B cell (primary cell): ENCODE data around the gene RBM42. TPM values are rescaled to one million over a fixed set of nuclear protein-coding genes. Genes with fewer than 3 reads are reported as not detected.

Experiments
- ATAC-seq: fragments of 200-7000 bp; cut with Tn5 transposase; one replicate; pipeline ENCODE4 v1.10.0; 2021; ENCODE audit warnings: low read depth, mild to moderate bottlenecking, moderate number of reproducible peaks, moderate library complexity
- CTCF ChIA-PET: fragments of 350-600 bp; sonication (Branson Sonifier 250); formaldehyde crosslinking; loops from one replicate; lab custom pipeline; 2021; ENCODE audit warnings: antibody characterized with exemption, inconsistent platforms; lab: Charles Lee
- POLR2A ChIA-PET: fragments of 350-600 bp; sonication (Branson Sonifier 250); formaldehyde crosslinking; loops from one replicate; lab custom pipeline; 2021; ENCODE audit warnings: antibody characterized with exemption; lab: Charles Lee
- DNase-seq: peaks from one replicate; pipeline ENCODE4 v3.0.0; 2013
- H2AFZ ChIP-seq: 2 replicates; pipeline ENCODE4 v1.6.1; 2012; ENCODE audit warnings: mild to moderate bottlenecking, low read depth, low read length; ENCODE audit not compliant: insufficient read depth, poor library complexity, severe bottlenecking
- H3K27ac ChIP-seq, 2 donors: 1 replicate in 1 of 2; 2 replicates in 1 of 2; pipeline ENCODE4 v1.5.1; 2012 to 2013; ENCODE audit warnings: low read length in 2 of 2, mild to moderate bottlenecking in 2 of 2, moderate library complexity in 1 of 2
- H3K27me3 ChIP-seq, 4 experiments: fragments of 200-600 bp in 1 of 4; sonication (generic) in 1 of 4; replicated peaks in 1 of 4; 1 replicate in 2 of 4; 2 replicates in 2 of 4; pipeline versions ENCODE4 v1.6.1 to v1.7.0; 2013 to 2016; ENCODE audit warnings: low read length in 3 of 4, mild to moderate bottlenecking in 2 of 4, mixed read lengths in 1 of 4, moderate library complexity in 1 of 4; ENCODE audit not compliant: insufficient read depth in 4 of 4, control insufficient read depth in 3 of 4; ENCODE audit errors: control extremely low read depth in 1 of 4
- H3K36me3 ChIP-seq, 2 experiments: replicated peaks in 1 of 2; 1 replicate in 1 of 2; 2 replicates in 1 of 2; pipeline versions ENCODE4 v1.6.1 to v1.7.1; 2013; ENCODE audit warnings: low read length in 1 of 2; ENCODE audit not compliant: insufficient read depth in 2 of 2, control insufficient read depth in 1 of 2; ENCODE audit errors: control extremely low read depth in 1 of 2, extremely low read depth in 1 of 2
- H3K4me1 ChIP-seq, 2 donors: fragments of 200-600 bp in 1 of 2; sonication (generic) in 1 of 2; 1 replicate in 1 of 2; 2 replicates in 1 of 2; pipeline versions ENCODE4 v1.5.1 to v1.6.1; 2013 to 2017; ENCODE audit warnings: low read length in 2 of 2; ENCODE audit not compliant: control insufficient read depth in 2 of 2, insufficient read depth in 2 of 2
- H3K4me2 ChIP-seq: replicated peaks from 2 replicates; pipeline ENCODE3; 2012; ENCODE audit warnings: mild to moderate bottlenecking, low read depth, low read length; ENCODE audit not compliant: poor library complexity, severe bottlenecking
- H3K4me3 ChIP-seq, 5 experiments: fragments of 200-600 bp in 1 of 5; sonication (generic) in 1 of 5; 1 replicate in 3 of 5; 2 replicates in 2 of 5; pipeline versions ENCODE4 v1.5.1 to v1.7.0; 2011 to 2016; ENCODE audit warnings: low read length in 4 of 5, mild to moderate bottlenecking in 4 of 5, low read depth in 2 of 5, control low read depth in 1 of 5, moderate library complexity in 1 of 5; ENCODE audit not compliant: insufficient read depth in 1 of 5; ENCODE audit errors: control extremely low read depth in 1 of 5, extremely low read depth in 1 of 5
- H3K79me2 ChIP-seq: fragments of 200-600 bp; sonication (generic); one replicate; pipeline ENCODE4 v1.6.0; 2016; ENCODE audit warnings: low read length; ENCODE audit not compliant: control insufficient read depth, insufficient read depth
- H3K9ac ChIP-seq: fragments of 200-600 bp; sonication (generic); 2 replicates; pipeline ENCODE4 v1.6.1; 2017; ENCODE audit warnings: mild to moderate bottlenecking, low read length, moderate library complexity
- H3K9me3 ChIP-seq, 3 donors: one replicate each; pipeline versions ENCODE4 v1.6.1 to v1.7.1; 2013; ENCODE audit warnings: low read length in 2 of 3; ENCODE audit not compliant: control insufficient read depth in 2 of 3, insufficient read depth in 1 of 3; ENCODE audit errors: control extremely low read depth in 1 of 3
- H4K20me1 ChIP-seq: 2 replicates; pipeline ENCODE4 v1.6.0; 2012; ENCODE audit warnings: mild to moderate bottlenecking, low read length; ENCODE audit not compliant: insufficient read depth, control insufficient read depth, poor library complexity, severe bottlenecking
- H3K27ac Mint-ChIP-seq: one replicate; pipeline ENCODE4 v1.8.0; 2021; ENCODE audit warnings: mixed read lengths
- H3K27me3 Mint-ChIP-seq: one replicate; pipeline ENCODE4 v1.8.0; 2021; ENCODE audit warnings: mixed read lengths
- H3K4me1 Mint-ChIP-seq: one replicate; pipeline ENCODE4 v1.8.0; 2021; ENCODE audit warnings: mixed read lengths
- H3K4me3 Mint-ChIP-seq: one replicate; pipeline ENCODE4 v1.8.0; 2021; ENCODE audit warnings: mixed read lengths
- H3K9me3 Mint-ChIP-seq: one replicate; pipeline ENCODE4 v1.8.0; 2022; ENCODE audit warnings: mixed read lengths; ENCODE audit not compliant: insufficient read depth
- CTCF ChIP-seq: fragments of 200-600 bp; IDR thresholded peaks from one replicate; pipeline ENCODE4 v1.8.0; 2022; ENCODE audit warnings: antibody characterized with exemption, mild to moderate bottlenecking
- EZH2 ChIP-seq: IDR thresholded peaks from 2 replicates; pipeline ENCODE4 v1.6.1; 2012; ENCODE audit warnings: borderline replicate concordance, low read depth, mild to moderate bottlenecking, moderate library complexity, low read length; ENCODE audit not compliant: insufficient read depth, poor library complexity, severe bottlenecking
- WGBS: methylation state at CpG from one replicate; pipeline ENCODE4 v1.1.5; 2013; ENCODE audit warnings: missing lambda C conversion rate; ENCODE audit not compliant: insufficient coverage; 5-methylcytosine and 5-hydroxymethylcytosine counted together
- intact Hi-C: fragments of 100-400 bp; cut with micrococcal nuclease; formaldehyde crosslinking; loops from one replicate; pipeline ENCODE4 v1.10.0; 2022
- polyA plus RNA-seq: library from polyadenylated mRNA; depleted of rRNA; stranded (reverse); fragments of >200 nt; gene quantifications from 2 replicates; pipeline ENCODE4 v1.2.3, GENCODE V29; 2012
- total RNA-seq, 2 donors: library from RNA; stranded (reverse); fragments of 120-200 nt in 1 of 2; gene quantifications; 1 replicate in 1 of 2; 2 replicates in 1 of 2; pipeline versions ENCODE4 v1.2.3 to v1.2.4, GENCODE V29; 2013 to 2022

Gene RBM42
- total and polyA plus RNA-seq, 2 donors (not counting 1 experiment from before 2014, with no cell fraction given) = 42.1 to 52.0 TPM

GRCh38 chr19:35621708-35622107 lies 7.1 kb upstream of the RBM42 start:
- H3K4me3 Mint-ChIP-seq = no peak overlapping the region
- Histone ChIP-seq H3K27ac (no peak overlapping the region), H3K9me3 (no peaks in the 10 kb centered on the region), H3K4me1 (no peaks in the 10 kb centered on the region), H3K9ac (no peak overlapping the region), H3K36me3 (peaks cover 0 to 18% of the 10 kb centered on the region in 2 experiments), H3K79me2 (no peaks in the 10 kb centered on the region), H3K27me3 (no peaks in the 10 kb centered on the region), H2AFZ (no peak overlapping the region), H4K20me1 (no peaks in the 10 kb centered on the region), H3K4me2 (no peak overlapping the region), H3K4me3 (no peak overlapping the region)
- no peak overlapping the region for H3K27ac Mint-ChIP-seq
- WGBS = 95% methylated on average over 9 of the region's 9 CpGs
- ChIA-PET POLR2A (no interaction called here), CTCF (interaction anchor here (0.6 kb wide), 1 partner anchor 42 kb away, joined by 4 read pairs; no protein-coding TSS in a partner anchor)
- no peak for TF ChIP-seq EZH2
- TF ChIP-seq CTCF = no peak
- no peaks in the 10 kb centered on the region for H3K27me3 Mint-ChIP-seq
- H3K4me1 Mint-ChIP-seq = peaks cover 2% of the 10 kb centered on the region
- ATAC-seq (no peak), DNase-seq (no peak)
- no peaks in the 10 kb centered on the region for H3K9me3 Mint-ChIP-seq
- intact Hi-C loops = no loop called here

GRCh38 chr19:35622750-35623149 lies 6.1 kb upstream of the RBM42 start:
- H3K36me3 ChIP-seq = peaks cover 0 to 11% of the 10 kb centered on the region in 2 experiments
- peaks cover 2% of the 10 kb centered on the region for H3K4me1 Mint-ChIP-seq
- H3K4me3 ChIP-seq = no peak overlapping the region
- H3K4me2 ChIP-seq = no peak overlapping the region
- H3K27ac ChIP-seq = no peak overlapping the region
- no peaks in the 10 kb centered on the region for H3K79me2 ChIP-seq
- H3K27me3 Mint-ChIP-seq = no peaks in the 10 kb centered on the region
- no peak for TF ChIP-seq EZH2
- TF ChIP-seq CTCF = no peak
- CTCF ChIA-PET = no interaction called here
- WGBS = 95% methylated on average over 13 of the region's 13 CpGs
- H3K9me3 Mint-ChIP-seq = no peaks in the 10 kb centered on the region
- no peak overlapping the region for H2AFZ ChIP-seq
- no peak overlapping the region for H3K27ac Mint-ChIP-seq
- H3K27me3 ChIP-seq = no peaks in the 10 kb centered on the region
- no peaks in the 10 kb centered on the region for H4K20me1 ChIP-seq
- H3K4me3 Mint-ChIP-seq = no peak overlapping the region
- H3K9ac ChIP-seq = no peak overlapping the region
- ATAC-seq (no peak), DNase-seq (no peak)
- peaks cover 0 to under 1% of the 10 kb centered on the region in 2 donors for H3K4me1 ChIP-seq
- POLR2A ChIA-PET = no interaction called here
- intact Hi-C loops = no loop called here
- H3K9me3 ChIP-seq = no peaks in the 10 kb centered on the region
